ENCODE measurements around the gene MUC3A. TPM values are rescaled to one million over a fixed set of nuclear protein-coding genes. Genes with fewer than 3 reads are reported as not detected.

Gene MUC3A, protein sequence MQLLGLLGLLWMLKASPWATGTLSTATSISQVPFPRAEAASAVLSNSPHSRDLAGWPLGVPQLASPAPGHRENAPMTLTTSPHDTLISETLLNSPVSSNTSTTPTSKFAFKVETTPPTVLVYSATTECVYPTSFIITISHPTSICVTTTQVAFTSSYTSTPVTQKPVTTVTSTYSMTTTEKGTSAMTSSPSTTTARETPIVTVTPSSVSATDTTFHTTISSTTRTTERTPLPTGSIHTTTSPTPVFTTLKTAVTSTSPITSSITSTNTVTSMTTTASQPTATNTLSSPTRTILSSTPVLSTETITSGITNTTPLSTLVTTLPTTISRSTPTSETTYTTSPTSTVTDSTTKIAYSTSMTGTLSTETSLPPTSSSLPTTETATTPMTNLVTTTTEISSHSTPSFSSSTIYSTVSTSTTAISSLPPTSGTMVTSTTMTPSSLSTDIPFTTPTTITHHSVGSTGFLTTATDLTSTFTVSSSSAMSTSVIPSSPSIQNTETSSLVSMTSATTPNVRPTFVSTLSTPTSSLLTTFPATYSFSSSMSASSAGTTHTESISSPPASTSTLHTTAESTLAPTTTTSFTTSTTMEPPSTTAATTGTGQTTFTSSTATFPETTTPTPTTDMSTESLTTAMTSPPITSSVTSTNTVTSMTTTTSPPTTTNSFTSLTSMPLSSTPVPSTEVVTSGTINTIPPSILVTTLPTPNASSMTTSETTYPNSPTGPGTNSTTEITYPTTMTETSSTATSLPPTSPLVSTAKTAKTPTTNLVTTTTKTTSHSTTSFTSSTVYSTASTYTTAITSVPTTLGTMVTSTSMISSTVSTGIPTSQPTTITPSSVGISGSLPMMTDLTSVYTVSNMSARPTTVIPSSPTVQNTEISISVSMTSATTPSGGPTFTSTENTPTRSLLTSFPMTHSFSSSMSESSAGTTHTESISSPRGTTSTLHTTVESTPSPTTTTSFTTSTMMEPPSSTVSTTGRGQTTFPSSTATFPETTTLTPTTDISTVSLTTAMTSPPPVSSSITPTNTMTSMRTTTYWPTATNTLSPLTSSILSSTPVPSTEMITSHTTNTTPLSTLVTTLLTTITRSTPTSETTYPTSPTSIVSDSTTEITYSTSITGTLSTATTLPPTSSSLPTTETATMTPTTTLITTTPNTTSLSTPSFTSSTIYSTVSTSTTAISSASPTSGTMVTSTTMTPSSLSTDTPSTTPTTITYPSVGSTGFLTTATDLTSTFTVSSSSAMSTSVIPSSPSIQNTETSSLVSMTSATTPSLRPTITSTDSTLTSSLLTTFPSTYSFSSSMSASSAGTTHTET (N-terminal part only)
- total RNA-seq = not detected in 2 replicates

DNA sequence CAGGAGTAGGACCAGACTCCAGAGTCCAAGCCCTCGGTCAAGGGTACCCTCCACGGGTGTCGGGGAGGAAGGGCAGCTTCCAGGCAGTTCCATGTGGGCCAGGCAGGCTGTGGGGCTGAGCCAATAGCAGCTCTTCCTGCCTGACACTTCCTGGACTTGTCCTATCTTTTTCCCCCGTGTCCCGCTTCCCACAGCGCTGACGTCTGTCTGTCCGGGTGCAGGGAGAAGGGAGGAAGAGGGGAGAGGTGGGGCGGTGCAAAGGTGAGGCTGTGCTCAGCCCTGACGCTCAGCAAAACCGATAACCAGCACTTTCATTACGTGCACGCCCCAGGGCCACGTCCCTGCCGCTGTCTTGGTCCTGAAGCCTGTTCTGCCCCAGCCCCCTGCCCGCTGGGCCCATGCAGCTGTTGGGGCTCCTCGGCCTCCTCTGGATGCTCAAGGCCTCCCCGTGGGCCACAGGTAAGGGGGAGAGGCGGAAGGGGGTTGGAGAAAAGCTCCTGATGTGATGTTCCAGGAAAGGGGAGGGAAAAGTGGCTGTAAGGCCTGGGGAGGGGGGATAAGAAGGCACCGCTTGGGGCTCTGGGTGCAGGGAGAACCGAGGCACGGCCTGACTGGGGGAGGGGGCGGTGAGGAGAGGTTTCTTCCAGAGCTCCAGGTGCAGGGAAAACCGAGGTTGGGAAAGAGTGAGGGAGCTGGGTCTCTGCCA lies at the start of gene MUC3A:
TSS of gene MUC3A (plus strand) at position 308 of the 706 bp plus-strand sequence. CDS start at position 399, 91 bp downstream.

GRCh38 chr7:100969066-100969615 lies 19.8 kb downstream of the MUC3A start, which contains the start of gene MUC12:
TSS of gene MUC12 (plus strand) at chr7:100969565. CDS start at chr7:100969623, 58 bp downstream.

Small RNAs within 50 kb of the gene (small RNA-seq; reads per million reads assigned to genes)
- gene RN7SL549P (ENCODE audit: low replicate concordance) (not detected), gene RPS29P15 (ENCODE audit: low replicate concordance) (not detected)

Other genes starting within 250 kb of the MUC3A start
- gene POP7, start 243.4 kb upstream of the MUC3A start, total RNA-seq = 19.5 and 57.0 TPM in 2 replicates
- gene EPO, start 229.1 kb upstream of the MUC3A start, total RNA-seq = not detected in 2 replicates
- not detected in 2 replicates for gene ZAN, start 215.9 kb upstream of the MUC3A start, total RNA-seq
- gene EPHB4, start 122.0 kb upstream of the MUC3A start, total RNA-seq = 58.1 and 61.5 TPM in 2 replicates
- 16.9 and 27.5 TPM in 2 replicates for gene SLC12A9, start 96.8 kb upstream of the MUC3A start, total RNA-seq
- gene TRIP6, start 82.1 kb upstream of the MUC3A start, total RNA-seq = 78.3 and 78.6 TPM in 2 replicates
- 42.7 and 75.4 TPM in 2 replicates for gene SRRT, start 74.4 kb upstream of the MUC3A start, total RNA-seq
- gene UFSP1, start 59.8 kb upstream of the MUC3A start, total RNA-seq = 8.8 and 9.3 TPM in 2 replicates
- gene ACHE, start 53.6 kb upstream of the MUC3A start, total RNA-seq = 0.14 and 0.22 TPM in 2 replicates
- gene MUC12, start 20.0 kb downstream of the MUC3A start, total RNA-seq = 0.43 TPM in 1 of 2 replicates, not detected in the other
- not detected in 2 replicates for gene MUC17, start 70.5 kb downstream of the MUC3A start, total RNA-seq
- gene TRIM56, start 135.9 kb downstream of the MUC3A start, total RNA-seq = 12.9 and 18.8 TPM in 2 replicates
- 1,212 and 2,489 TPM in 2 replicates for gene SERPINE1, start 177.6 kb downstream of the MUC3A start, total RNA-seq
- gene AP1S1, start 204.9 kb downstream of the MUC3A start, total RNA-seq = 100 and 148 TPM in 2 replicates
- not detected in 2 replicates for gene VGF, start 216.0 kb downstream of the MUC3A start, total RNA-seq
- gene NAT16, start 230.8 kb downstream of the MUC3A start, total RNA-seq = not detected in 2 replicates